Measurements from ENCODE around the gene TIMM10. TPM values are rescaled to one million over a fixed set of nuclear protein-coding genes. Genes with fewer than 3 reads are reported as not detected.

The TIMM10 gene
- total RNA-seq, 1 donor from 2014 or later: 43.1 TPM

DNA sequence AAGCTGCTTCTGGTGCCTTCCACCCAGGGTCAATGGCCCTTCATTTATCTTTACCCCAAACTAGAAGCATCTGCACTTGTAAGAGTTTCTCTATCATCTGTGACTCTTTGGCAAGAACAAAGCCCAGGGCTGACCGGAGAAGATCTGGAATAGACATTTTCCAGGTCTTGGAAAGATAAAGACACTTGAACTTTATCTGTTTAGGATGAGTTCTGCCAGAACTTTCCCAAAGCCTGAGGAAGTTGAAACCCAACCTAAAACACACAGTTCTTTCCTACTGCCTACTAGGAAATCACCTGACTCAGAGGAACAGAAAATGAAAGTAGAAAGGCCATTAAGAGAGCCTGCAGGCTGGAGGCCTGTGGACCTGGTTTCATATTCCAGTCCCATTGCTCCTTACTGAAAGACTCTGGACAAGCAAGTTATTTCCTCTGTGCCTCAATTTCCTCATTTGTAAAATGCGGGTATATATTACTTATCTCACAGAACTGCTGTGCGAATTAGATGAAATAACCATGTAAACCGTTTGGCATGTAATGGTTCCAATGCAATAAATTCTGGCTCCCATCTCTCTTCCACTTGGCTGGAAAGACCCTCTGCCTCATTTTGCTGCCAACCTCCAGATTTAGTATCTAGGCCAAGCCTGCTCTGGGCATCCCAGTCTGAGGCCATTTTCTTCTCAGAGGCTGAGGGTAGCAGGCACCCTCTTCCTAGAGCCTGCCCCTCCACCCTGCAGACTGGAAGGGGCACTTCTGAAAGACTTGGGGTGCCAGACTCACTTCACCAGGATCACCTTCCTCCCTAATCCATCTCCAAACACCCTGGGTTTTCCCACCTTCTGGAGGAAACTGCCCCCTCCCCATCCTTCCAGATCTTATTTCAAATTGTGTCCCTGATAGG is 35.7 kb upstream of the TIMM10 start:
- TF ChIP-seq, protein P1, sequence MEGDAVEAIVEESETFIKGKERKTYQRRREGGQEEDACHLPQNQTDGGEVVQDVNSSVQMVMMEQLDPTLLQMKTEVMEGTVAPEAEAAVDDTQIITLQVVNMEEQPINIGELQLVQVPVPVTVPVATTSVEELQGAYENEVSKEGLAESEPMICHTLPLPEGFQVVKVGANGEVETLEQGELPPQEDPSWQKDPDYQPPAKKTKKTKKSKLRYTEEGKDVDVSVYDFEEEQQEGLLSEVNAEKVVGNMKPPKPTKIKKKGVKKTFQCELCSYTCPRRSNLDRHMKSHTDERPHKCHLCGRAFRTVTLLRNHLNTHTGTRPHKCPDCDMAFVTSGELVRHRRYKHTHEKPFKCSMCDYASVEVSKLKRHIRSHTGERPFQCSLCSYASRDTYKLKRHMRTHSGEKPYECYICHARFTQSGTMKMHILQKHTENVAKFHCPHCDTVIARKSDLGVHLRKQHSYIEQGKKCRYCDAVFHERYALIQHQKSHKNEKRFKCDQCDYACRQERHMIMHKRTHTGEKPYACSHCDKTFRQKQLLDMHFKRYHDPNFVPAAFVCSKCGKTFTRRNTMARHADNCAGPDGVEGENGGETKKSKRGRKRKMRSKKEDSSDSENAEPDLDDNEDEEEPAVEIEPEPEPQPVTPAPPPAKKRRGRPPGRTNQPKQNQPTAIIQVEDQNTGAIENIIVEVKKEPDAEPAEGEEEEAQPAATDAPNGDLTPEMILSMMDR (conservative IDR thresholded peaks at IDR 0.05; ENCODE audit: low read depth, low read length): no peak
- peak overlapping the region; percentile 68 for H3K4me3 ChIP-seq (ENCODE audit: low read depth, low read length)
- no peak for DNase-seq (ENCODE audit: low read depth)

DNA sequence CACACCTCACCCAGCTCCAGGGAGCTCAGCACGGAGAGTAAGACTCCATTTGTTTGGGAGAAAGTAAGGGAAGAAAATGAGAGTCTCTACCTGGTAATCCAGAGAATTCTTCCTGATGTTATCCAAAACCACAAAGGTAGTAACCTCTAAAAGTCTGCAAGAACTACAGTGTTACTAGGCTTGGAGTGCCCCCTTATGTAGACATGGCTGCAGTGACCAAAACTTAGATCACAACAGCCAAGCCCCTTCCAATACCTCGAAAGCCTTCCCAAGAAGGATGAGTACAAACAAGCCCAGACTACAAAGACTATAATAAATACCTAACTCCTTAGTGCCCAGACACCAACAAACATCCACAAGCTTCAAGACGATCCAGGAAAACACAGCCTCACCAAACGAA is 32.0 kb upstream of the TIMM10 start:
- TF ChIP-seq, protein P1 (conservative IDR thresholded peaks at IDR 0.05; ENCODE audit: low read depth, low read length): no peak
- no peak for DNase-seq (ENCODE audit: low read depth)

DNA sequence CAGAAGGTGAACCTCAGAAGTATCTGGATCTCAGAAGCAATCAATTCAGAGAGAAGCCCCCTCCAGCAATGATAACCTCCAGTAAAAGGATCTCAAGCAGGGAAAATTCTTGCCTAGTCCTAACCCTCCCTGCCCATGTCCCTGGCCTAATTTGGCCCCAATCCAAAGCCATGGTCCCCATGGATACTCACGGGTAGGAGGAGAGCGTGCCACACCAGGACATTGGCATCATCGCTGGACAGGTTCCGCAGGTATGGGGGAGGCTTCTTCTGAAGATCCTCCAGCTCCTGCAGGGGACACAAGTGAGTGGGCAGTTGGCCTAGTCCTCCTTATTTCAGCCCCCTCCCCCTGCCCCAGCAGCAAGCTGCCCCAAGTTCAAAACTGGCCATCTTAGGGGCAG is 29.6 kb upstream of the TIMM10 start:
- H3K4me3 ChIP-seq (ENCODE audit: low read depth, low read length): no peak overlapping the region
- TF ChIP-seq, protein P1 (conservative IDR thresholded peaks at IDR 0.05; ENCODE audit: low read depth, low read length): no peak
- no peak for DNase-seq (ENCODE audit: low read depth)

More for the DNA sequence above, 32.0 kb upstream of the TIMM10 start:
- no peak overlapping the region for H3K4me3 ChIP-seq (ENCODE audit: low read depth, low read length)

DNA sequence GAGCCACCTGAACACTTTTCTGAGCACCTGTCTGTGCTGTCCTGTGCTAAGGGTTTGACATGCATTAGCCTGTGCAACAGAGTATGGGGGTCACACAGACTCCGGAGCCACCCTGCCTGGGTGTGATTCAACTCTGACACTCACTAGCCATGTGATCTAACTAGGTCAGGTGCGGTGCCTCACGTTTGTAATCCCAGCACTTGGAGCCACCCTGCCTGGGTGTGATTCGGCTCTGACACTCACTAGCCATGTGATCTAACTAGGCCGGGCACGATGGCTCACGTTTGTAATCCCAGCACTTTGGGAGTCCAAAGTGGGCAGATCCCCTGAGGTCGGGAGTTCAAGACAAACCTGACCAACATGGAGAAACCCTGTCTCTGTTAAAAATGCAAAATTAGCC is 25.5 kb upstream of the TIMM10 start:
- no peak for DNase-seq (ENCODE audit: low read depth)
- no peak overlapping the region for H3K4me3 ChIP-seq (ENCODE audit: low read depth, low read length)
- TF ChIP-seq, protein P1 (conservative IDR thresholded peaks at IDR 0.05; ENCODE audit: low read depth, low read length): no peak

DNA sequence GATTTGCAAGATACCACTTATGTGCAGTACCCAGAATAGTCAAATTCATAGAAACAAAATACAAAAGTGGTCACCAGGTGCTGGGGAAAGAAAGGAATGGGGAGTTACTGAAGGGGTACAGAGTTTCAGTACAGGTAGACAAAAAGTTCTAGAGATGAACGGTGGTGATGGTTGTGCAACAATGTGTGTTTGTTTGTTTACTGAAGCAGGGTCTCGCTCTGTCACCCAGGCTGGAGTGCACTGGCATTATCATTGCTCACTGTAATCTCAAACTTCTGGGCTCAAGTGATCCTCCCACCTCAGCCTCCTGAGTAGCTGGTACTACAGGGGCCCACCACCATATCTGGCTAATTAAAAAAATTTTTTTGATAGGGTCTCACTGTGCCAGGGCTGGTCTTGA is 24.8 kb upstream of the TIMM10 start:
- no peak for DNase-seq (ENCODE audit: low read depth)
- no peak overlapping the region for H3K4me3 ChIP-seq (ENCODE audit: low read depth, low read length)
- TF ChIP-seq, protein P1 (conservative IDR thresholded peaks at IDR 0.05; ENCODE audit: low read depth, low read length): no peak

DNA sequence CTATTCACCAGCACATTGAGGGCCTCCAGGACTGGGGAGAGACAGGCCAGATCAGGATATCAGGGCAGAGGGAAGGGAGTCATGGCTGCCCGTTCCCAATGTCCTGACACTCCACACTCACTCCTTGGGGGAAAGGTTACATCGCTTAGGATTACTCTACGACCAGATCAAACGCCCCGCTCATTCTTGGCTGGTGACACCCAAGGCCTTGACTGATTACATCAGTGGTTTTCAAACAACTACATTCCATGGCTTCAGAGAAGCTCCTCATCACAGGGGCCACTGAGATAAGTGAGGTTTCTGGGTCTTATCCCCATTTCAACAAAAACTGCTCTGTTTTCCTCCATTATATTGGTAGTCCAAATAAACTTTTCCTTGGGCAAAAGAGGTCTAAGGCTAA is 21.9 kb upstream of the TIMM10 start:
- TF ChIP-seq, protein P1 (conservative IDR thresholded peaks at IDR 0.05; ENCODE audit: low read depth, low read length): no peak
- no peak for DNase-seq (ENCODE audit: low read depth)
- H3K4me3 ChIP-seq (ENCODE audit: low read depth, low read length): no peak overlapping the region

DNA sequence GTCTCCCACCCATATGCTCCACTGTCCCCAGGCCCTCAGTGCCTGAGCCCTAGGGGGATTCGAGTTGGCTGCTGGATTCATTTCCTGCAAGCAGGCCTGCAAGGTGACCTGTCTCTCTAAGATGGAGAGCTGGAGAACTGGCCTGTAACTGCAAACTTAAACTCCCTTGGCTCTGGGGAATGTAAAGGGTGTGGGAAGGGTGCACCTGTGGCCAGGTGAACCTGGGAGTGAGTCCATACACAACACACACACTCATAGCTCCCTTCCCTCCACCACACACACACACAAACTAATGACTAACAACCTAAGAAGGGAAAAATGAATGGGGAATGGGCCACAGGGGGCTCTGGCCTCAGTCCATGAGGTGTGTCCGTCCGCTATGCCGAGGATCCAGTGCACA is 21.4 kb upstream of the TIMM10 start:
- no peak for DNase-seq (ENCODE audit: low read depth)
- TF ChIP-seq, protein P1 (conservative IDR thresholded peaks at IDR 0.05; ENCODE audit: low read depth, low read length): no peak
- H3K4me3 ChIP-seq (ENCODE audit: low read depth, low read length): no peak overlapping the region
